ELR (cell line): ENCODE results near the gene WDR13.
"Not testable (repeated sequence)": the region's sequence is repeated elsewhere in the genome, so short reads cannot be mapped to it uniquely, and the experiment has no call there.

Source experiments
- DNase-seq: peaks from one replicate; pipeline ENCODE4 v3.0.0-alpha.2; 2015; ENCODE audit warnings: low read depth

Gene WDR13

DNA sequence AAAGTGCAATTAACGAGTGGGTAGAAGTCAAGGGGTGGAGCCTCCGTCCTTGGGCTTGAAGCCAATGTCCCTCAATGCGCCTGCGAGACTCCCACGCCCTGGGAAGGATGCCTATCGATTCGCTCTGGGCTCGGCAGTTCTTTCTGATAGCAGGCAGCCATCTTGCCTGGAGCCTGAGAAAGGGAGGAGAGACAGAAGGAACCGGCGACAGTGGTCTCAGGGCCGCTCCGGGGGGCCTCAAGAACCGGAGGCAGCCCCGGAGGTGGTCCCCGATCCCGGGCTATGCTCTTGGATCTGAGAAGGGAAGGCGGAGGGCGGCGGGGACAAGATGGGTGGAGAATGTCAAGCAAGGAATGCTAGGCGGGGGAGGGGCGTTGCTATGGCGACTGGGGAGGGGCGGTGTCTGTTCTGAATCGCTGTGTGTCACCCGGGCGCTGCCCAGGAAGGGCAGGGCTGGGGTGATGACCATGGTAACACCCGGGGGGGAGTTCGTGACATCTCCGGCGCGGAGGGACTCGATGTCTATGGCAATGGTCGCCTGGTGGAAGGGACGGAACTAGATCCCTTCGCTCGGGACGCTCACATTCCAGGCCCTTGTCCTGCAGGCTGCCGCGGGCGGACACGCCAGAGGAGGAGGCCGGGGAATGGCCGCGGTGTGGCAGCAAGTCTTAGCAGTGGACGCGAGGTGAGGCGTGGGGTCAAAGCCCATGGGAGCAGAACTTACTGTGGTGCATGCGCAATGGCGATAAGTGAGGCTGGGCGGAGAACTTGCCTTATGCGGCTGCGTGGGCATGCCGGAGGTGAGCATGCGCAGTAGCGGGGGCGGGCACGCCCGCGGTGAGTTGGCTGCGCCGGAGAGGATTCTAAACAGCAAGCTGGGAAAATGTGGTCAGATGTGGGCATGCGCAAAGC lies at the start of gene WDR13:
Gene WDR13 (plus strand): TSS at position 140 of the 912 bp plus-strand sequence. CDS start 505 bp downstream, at position 645.
- DNase-seq: peak; percentile 91

DNA sequence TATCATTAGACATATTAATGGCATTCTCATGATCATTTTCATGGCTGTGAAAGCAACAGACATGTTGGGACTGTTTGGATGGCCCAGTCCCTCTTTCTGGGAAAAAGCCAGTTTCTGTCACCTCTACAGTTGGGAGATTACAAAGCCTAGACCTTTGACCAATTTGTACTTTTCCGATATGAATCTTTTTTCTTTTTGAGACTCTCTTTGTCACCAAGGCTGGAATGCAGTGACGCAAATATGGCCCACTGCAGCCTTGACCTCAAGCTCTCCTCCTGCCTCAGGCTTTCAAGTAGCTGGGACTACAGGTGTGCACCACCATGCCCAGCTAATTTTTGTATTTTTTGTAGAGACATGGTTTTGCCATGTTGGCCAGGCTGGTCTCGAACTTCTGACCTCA lies 48.4 kb upstream of the WDR13 start:
- DNase-seq: no peak

DNA sequence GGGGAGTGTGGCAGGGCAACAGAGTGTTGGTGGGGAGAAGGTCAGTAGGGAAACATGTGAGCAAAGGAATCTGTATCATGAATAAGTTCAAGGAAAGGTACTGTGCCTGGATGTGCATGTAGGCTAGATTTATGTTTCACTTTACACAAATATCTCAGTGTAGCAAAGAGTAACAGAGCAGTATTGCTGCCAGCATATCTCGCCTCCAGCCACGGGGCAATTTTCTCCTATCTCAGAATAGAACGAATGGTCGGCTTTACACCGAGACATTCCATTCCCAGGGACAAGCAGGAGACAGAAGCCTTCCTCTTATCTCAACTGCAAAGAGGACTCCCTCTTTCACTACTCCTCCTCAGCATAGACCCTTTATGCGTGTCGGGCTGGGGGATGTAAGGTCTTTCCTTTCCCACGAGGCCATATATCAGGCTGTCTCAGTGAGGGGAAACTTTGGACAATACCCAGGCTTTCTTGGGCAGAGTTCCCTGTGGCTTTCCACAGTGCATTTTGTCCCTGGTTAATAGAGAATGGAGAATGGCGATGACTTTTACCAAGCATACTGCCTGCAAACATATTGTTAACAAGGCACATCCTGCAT lies 41.5 kb upstream of the WDR13 start:
- not testable (repeated sequence) for DNase-seq

DNA sequence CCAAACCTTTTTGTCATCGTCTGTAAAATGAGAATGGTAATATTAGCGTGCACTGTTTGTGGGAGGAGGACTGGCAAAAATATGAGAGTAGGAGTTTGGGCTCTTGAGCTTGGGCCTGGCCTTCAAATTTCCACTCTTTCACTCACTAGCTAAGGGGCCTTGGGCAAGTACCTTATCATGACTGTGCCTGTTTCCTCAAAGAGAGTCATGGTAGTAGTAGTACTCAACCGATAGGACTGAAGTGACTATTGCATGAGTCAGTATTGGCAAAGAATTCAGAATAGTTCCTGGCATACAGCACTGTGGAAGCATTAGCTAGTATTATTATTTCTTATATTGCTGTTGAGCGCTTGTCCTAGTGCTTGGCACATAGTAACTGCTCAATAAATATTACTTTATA lies 39.0 kb upstream of the WDR13 start:
- peak; percentile 90 for DNase-seq

DNA sequence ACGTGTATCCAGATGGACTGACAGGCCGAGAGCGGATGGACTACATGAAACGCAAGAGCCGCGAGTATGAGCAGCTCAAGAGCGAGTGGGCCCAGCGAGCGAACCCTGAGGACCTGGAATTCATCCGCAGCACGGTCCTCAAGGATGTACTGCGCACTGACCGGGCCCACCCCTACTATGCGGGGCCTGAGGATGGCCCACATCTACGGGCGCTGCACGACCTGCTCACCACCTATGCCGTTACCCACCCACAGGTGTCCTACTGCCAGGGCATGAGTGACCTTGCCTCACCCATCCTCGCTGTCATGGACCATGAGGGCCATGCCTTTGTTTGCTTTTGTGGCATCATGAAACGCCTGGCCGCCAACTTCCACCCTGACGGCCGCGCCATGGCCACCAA lies 37.7 kb upstream of the WDR13 start:
- no peak for DNase-seq

DNA sequence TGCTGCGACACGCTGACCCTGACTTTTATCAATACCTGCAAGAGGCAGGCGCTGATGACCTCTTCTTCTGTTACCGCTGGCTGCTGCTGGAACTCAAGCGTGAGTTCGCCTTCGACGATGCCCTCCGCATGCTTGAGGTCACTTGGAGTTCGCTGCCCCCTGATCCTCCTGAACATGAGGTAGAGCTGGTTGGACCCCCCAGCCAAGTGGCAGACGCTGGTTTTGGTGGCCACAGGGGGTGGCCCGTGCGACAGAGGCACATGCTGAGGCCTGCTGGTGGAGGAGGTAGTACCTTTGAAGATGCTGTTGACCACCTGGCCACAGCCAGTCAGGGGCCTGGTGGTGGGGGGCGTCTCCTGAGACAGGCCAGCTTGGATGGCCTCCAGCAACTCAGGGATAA lies 37.2 kb upstream of the WDR13 start:
- no peak for DNase-seq

DNA sequence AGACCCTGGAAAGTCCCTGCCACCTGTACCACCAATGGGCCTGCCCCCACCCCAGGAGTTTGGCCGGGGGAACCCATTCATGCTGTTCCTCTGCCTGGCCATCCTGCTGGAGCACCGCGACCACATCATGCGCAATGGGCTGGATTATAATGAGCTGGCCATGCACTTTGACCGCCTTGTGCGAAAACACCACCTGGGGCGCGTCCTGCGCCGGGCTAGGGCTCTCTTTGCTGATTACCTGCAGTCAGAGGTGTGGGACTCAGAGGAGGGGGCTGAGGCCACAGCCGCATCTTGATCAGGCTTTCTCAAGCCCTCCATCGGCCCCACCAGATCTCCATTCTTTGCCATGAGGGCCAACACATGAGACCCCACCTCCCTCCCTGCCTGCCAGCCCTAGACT lies 36.6 kb upstream of the WDR13 start:
- DNase-seq: no peak

DNA sequence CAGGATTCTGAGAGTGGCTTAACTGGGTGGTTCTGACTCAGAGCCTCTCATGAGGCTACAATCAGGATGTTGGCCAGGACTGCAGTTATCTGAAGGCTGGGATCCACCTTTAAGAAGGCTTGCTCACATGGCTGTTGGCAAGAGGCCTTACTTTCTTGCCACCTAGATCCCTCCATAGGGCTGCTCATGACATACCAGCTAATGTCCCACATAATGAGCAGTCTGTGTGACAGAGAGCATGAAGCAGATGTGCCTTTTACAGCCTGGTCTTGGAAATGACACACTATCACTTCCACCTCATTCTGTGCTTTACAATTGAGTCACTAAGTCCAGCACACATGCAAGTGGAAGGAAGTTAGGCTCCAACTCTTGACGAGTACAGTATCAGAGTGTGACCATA lies 27.3 kb upstream of the WDR13 start:
- DNase-seq: peak; percentile 66

DNA sequence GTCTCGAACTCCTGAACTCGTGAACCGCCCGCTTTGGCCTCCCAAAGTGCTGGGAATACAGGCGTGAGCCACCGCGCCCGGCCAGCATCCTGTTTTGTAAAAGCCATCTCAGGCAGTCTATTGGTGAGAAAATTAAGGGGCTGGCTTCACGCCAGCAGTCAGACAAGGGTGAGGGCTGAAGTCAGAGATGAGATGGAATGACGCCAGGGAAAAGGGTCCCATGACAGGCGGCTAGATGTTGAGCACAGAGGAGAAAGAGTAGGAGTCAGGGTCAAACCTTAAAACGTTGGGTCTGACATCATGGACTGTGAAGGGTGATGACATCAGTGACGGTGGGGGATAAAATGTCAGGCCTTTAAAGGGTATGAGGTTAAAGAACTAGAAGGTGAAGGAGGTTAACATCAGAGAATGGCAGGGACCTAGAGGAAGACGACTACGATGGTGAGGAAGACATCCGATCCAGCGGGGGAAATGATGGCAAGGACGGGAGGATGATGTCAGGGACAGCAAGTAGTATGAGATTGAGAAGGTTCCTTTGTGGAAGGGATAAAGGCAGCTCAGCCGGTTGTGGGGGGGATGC lies 23.5 kb upstream of the WDR13 start:
- DNase-seq: no peak

DNA sequence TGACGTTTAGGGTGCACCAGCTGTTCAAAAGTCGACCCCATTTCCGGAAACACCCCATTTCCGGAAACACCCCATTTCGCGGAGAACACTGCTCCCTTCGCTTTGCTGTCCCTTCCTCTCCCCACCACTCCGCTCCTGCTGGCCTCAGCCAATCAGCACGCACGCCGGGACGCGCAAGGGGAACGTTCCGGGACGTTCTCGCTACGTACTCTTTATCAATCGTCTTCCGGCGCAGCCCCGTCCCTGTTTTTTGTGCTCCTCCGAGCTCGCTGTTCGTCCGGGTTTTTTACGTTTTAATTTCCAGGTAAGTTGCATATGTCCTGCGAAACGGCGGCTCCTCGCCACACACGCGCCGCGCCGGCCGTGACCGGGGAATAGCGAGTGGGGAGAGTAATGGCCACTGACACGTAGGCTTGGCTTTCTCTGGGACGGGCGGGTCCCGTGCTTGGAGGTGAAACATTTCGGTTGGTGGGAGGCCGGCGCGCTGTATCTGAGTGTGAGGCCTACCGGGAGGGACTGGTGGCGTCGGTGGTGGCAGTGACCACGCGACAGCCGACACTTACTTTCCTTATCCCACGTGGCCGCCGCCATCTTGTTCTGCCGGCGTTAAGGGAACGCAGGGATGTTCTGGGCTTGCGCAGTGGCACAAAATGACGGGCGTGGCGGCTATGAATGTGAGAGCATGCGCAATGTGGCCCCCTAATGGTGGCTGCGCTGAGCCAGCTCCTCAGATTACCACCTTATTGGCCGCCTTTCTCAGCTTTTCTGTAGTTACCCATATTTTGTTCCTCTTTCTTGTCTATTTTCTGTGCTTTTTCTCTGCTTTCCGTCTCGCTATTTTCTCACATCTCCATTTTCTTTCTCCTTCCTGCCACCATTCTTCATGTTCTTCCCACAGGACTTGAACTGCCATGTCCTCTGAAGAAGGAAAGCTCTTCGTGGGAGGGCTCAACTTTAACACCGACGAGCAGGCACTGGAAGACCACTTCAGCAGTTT lies 22.7 kb upstream of the WDR13 start, which contains the start of gene RBM3:
Gene RBM3 (plus strand): TSS at position 215 of the 997 bp plus-strand sequence. CDS start 697 bp downstream, at position 912.
- peak; percentile 92 for DNase-seq

DNA sequence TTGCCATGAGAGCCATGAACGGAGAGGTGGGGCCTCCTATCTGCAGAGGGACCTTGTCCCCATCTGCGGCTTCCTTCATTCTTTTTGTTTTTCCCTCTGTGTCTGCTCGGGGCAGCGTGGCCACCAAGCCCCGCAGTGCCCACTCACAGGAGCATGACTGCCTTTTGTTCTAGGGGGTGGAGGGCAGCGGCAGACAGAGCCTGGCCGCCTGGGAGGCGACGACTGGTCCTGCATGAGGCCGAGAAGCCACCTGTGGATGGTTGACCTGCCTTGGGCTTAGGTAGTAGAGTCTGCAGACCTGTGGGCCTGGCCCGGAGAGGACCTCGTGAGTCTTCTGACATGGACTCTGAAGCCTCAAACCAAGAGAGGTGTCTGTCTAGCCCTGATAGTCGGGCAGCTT lies 21.6 kb upstream of the WDR13 start:
- no peak for DNase-seq

DNA sequence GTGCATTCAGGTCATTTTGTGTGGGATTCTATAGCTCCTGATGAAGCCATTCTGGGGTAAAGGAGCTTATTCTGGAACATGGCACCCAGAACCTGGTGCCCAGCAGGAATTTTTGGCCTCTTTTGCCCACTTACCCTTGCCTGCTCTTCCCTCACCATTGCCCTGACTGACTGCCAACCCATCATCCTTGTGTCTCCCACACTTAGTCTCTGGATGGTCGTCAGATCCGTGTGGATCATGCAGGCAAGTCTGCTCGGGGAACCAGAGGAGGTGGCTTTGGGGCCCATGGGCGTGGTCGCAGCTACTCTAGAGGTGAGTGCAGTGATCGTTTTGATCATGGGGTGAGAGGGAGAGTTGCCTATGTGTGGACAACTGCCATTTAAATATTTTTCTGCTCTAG lies 21.2 kb upstream of the WDR13 start:
- no peak for DNase-seq

DNA sequence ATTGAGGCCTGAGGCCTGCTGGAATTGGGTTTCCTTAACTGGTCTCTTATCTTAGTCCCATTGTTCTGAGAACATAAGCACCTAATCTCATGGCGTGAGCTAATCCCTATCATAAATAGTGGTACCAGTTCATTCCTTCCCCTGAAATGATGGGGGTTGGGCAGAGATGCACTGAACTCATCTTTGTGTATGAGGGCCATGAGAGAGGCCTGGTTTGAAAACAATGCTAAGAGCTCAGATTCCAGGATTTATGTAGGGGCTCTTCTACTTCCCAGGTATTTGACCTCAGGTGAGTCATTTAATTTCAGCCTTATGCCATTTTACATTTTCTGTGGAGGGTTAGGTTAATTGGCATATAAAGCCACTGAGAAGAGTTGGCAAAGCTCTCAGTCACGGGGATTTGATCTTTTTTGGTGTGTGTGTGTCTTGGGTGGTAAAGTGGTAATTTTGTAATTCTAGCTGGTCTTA lies 18.6 kb upstream of the WDR13 start:
- DNase-seq: no peak

DNA sequence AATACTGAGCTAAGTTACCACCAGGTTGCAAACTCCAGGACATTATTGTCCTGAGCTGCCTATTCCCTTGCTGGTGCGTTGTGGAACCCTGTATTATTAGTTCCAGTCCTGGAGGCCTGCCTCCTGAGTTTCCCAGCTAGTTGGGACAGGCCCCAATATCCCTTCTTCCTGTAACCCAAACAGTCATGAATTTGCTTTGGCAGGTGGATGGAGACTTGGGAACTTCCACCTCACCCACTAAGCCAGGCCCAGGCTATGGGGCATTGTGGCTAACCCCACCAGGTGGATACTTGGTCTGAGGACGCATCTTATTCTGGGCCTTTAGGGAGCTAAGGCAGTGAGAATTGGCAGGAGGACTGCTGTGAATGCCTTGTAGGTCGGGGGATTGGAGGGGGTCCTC lies 18.0 kb upstream of the WDR13 start:
- no peak for DNase-seq

DNA sequence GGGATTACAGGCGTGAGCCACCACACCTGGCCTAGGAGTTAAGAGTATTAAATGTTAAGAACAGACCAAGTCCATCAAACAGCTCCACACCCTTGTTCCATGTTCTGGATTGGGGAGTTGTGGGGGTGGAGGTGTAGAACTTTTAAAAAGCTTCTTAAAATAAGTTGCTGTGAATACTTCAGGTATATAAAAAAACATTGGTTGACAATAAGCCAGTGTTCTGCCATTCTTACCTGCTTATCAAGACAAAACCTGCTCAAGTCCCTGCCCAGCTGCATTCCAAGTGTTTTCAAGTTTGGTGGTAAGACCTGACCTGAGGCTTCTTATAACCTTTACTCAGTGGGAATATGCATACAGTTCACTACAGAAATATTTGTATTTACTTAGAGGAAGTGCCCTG lies 16.6 kb upstream of the WDR13 start:
- DNase-seq: no peak

DNA sequence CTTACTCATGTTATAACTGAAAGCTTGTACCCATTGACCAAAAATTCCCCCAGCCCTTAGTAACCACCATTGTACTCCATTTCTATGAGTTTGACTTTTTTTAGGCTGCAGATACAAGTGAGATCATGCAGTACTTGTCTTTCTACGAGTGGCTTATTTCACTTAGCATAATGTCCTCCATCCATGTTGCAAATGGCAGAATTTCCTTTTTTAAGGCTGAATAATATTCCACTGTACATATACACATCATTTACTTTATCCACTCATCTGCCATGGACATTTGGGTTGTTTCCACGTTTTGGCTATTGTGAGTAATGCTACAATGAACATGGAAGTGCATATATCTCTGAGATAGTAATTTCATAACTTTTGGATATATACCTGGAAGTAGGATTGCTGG lies 12.6 kb upstream of the WDR13 start:
- no peak for DNase-seq

DNA sequence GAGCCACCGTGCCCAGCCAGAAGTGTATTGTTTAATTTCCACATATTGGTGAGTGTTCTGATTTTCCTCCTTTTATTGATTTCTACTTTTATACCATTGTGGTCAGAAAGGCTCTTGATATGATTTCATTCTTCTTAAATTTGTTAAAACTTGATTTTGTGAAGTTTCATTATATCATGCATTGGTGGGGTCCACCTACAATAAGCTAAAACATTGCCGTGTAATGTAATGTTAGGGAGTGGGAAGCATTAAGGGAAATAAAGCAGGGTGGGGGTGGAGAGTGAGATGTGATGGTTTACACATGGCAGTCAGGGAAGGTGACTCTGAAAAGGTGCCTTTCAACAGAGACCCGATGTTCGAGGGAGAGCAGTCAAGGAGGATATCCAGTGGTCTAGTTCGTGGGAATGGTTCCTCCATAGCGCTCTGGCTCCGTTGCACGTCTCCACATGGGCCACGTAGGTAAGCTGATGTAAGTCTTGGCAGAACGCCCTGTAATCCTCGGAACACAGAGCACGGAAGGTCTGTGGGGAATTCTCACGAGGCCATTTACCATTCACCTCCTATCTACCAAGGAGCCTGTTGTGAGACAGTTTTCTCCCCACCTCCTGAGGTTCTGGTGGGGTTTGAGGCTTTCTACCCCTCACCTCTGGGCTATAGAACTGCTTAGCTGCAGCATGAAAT lies 7.7 kb upstream of the WDR13 start:
- no peak for DNase-seq

DNA sequence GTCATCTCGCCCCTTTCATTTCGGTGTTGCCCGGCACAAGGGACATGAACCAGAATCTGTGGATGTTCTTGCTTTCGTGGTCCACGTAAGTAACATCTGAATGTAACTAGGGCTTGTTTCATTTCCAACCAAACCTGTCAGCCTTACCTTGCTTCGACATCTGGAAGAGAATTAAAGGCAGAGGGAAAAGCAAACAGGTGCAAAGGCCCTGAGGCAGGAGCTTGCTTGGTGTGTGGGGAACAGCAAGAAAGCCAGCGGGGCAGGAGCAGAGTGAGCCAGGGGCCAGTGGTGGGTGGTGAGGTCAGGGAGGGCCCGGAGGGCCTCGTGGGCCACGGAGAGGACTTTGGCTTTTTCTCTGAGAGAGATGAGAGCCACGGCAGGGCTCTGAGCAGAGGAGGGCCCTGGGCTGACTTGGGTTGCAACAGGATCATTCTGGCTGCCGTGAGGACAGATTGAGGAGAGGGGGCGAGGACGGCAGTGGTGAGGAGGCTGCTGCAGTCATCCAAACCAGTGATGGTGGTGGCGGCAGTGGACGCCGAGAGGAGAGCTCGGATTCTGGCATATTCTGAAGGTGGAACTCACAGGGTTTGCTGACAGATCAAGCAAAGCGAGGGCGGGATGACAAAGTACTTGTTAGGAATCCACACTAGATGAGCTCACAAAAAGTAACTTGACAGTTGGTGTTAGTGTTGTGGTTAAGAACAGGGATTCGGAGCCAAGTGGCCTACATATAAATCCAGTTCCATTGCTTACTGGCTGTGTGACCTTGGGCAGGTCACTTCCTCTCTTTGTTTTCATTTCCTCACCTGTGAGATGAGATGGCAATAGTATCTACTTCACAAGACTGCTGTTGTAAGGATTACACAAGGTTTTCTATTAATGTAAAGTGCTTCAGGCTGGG lies 6.8 kb upstream of the WDR13 start:
- no peak for DNase-seq

DNA sequence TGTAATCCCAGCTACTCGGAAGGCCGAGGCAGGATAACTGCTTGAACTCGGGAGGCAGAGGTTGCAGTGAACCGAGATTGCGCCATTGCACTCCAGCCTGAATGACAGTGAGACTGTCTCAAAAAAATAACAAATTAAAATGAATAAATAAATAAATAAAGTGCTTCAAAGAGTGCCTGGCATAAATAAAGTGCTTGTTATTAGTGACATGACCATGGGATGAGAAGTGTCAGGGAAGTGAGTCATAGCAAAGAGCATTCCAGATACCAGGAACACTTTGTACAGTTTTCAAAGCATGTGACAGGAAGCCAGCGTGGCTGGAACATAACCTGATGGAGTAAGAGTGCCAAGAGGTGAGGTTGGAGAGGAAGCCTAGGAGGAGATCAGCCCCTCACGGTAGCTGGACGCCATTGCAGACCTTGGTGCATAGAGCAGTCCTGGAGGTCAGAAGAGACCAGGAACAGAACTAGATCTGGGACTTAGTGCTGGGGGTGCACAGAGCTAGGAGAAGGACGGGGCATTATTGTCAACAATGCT lies 6.0 kb upstream of the WDR13 start:
- peak; percentile 73 for DNase-seq

DNA sequence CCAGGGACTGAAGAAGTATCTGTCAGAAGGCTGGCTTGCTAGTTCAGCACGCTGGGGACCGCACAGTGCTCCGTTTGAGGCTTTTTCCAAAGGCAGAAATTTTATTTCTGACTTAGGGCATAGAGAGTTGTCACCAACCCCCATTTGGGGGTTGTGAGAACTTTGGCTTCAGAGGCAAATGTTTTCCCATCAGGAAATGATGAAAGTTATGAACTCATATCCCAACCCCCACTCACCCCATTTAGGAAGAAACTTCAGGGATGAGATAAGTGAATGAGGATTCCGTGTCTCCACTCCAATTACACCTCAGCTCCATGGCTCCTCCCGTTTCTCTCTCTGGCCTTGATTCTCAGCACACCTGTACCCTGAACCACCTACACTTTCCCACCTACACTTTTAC lies 4.3 kb upstream of the WDR13 start:
- no peak for DNase-seq
